ENCODE data around the gene CREB5.
"Not testable (repeated sequence)": the region's sequence is repeated elsewhere in the genome, so short reads cannot be mapped to it uniquely, and the experiment has no call there.

Gene CREB5

GRCh38 chr7:28606421-28606820 lies 194.1 kb downstream of the CREB5 start:
- no peak for DNase-seq (ENCODE audit: extremely low read depth, low read depth)
- TF ChIP-seq CTCF (IDR thresholded peaks at IDR 0.05; ENCODE audit: low read depth, low read length, missing control alignments) = no peak

GRCh38 chr7:28607855-28608193 lies 195.5 kb downstream of the CREB5 start:
- no peak for DNase-seq (ENCODE audit: extremely low read depth, low read depth)
- no peak overlapping the region for H3K4me3 ChIP-seq (replicated peaks; ENCODE audit: low read depth, low read length)
- TF ChIP-seq CTCF (IDR thresholded peaks at IDR 0.05; ENCODE audit: low read depth, low read length, missing control alignments) = no peak

More at GRCh38 chr7:28606421-28606820, 194.1 kb downstream of the CREB5 start:
- H3K4me3 ChIP-seq (replicated peaks; ENCODE audit: low read depth, low read length) = no peak overlapping the region

DNA sequence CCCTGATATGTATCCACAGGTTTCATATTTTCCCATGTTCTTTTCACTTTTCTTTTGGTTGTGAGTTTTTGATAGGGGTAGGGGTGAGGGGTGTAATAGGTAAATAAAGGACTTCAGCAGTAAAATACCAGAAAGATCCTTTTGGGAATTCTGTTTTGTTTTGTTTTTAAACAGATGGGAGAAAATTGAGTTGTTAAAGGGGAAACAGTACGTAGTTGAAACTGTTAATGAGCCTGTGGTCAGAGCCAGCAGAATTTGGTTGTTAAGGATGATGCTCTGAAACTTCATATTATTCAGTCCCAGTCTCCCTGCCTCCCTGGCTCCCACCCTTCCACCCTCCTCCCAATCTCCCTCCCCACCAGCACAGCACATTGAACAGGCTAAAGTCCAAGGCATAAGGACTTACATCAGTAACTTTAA lies 195.9 kb downstream of the CREB5 start:
- no peak overlapping the region for H3K4me3 ChIP-seq (replicated peaks; ENCODE audit: low read depth, low read length)
- DNase-seq (ENCODE audit: extremely low read depth, low read depth) = no peak
- no peak for TF ChIP-seq CTCF (IDR thresholded peaks at IDR 0.05; ENCODE audit: low read depth, low read length, missing control alignments)

- no peak overlapping the region for H3K4me3 ChIP-seq (replicated peaks; ENCODE audit: low read depth, low read length)
- TF ChIP-seq CTCF (IDR thresholded peaks at IDR 0.05; ENCODE audit: low read depth, low read length, missing control alignments) = no peak
- no peak for DNase-seq (ENCODE audit: extremely low read depth, low read depth)
Measured at GRCh38 chr7:28608731-28609130, 196.4 kb downstream of the CREB5 start.

DNA sequence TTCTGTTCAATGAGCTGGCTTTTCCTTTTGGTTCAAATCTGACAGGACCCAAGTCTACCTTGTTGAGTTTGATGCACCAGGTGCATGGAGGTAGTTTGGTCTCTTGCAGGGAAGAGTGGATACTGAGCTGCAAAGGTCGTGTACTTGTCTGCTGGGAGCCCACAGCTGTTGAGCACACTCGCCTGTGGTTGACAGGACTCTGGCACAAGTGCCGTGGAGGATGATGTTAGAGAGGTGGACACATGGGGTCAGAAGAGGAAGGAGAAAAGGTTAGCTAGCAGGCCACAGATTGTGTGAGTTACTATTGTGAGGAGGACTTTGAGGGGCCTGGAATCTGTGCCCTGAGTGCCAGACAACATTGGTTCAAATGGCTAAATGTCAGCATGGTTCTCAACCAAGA lies 197.3 kb downstream of the CREB5 start:
- no peak overlapping the region for H3K4me3 ChIP-seq (replicated peaks; ENCODE audit: low read depth, low read length)
- no peak for TF ChIP-seq CTCF (IDR thresholded peaks at IDR 0.05; ENCODE audit: low read depth, low read length, missing control alignments)
- no peak for DNase-seq (ENCODE audit: extremely low read depth, low read depth)

DNA sequence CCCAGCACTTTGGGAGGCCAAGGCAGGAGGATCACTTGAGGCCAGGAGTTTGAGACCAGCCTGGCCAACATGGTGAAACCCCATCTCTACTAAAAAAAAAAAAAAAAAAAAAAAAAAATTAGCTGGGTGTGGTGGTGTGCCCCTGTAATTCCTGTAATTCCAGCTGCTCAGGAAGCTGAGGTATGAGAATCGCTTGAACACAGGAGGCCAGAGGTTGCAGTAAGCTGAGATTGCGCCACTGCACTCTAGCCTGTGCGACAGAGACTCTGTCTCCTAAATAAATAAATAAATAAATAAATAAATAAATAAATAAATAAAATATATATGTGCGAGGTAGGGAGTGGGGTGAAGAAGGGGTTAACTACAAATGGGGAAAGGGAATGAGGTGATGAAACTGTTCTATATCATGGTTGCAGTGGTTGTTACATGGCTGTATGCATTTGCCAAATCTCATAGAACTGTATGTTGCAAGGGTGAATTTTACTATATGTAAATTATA lies 199.1 kb downstream of the CREB5 start:
- not testable (repeated sequence) for DNase-seq (ENCODE audit: extremely low read depth, low read depth); H3K4me3 ChIP-seq (replicated peaks; ENCODE audit: low read depth, low read length)

DNA sequence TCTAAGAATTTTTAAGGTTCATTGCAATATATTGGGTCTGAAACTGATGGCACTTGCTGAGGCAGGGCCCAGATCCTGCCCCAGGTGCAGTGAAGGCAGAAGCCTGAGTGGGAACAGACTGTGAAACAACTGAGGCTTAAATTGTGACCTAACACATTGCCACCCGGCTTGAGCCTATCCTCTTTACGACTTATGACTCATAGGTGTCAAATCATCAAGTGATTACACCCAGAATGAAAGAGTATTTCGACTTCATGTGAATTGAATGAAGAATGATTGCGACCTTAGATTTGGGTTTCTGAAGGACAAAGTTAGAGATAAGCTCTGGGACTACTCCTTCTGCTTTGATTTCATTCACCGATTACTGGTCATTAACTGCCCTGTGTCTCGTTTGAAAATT lies 200.9 kb downstream of the CREB5 start:
- no peak for TF ChIP-seq CTCF (IDR thresholded peaks at IDR 0.05; ENCODE audit: low read depth, low read length, missing control alignments)
- H3K4me3 ChIP-seq (replicated peaks; ENCODE audit: low read depth, low read length) = no peak overlapping the region
- DNase-seq (ENCODE audit: extremely low read depth, low read depth) = no peak

Measured in HFF-Myc (cell line).